GM19099 (cell line): Measurements from ENCODE around the gene COL20A1.

Source experiments
- POLR2A ChIP-seq: IDR thresholded peaks from 3 replicates; pipeline ENCODE4 v1.6.1; 2011; ENCODE audit warnings: low read depth; ENCODE audit not compliant: insufficient read length; ENCODE audit errors: extremely low read depth

Gene COL20A1

DNA sequence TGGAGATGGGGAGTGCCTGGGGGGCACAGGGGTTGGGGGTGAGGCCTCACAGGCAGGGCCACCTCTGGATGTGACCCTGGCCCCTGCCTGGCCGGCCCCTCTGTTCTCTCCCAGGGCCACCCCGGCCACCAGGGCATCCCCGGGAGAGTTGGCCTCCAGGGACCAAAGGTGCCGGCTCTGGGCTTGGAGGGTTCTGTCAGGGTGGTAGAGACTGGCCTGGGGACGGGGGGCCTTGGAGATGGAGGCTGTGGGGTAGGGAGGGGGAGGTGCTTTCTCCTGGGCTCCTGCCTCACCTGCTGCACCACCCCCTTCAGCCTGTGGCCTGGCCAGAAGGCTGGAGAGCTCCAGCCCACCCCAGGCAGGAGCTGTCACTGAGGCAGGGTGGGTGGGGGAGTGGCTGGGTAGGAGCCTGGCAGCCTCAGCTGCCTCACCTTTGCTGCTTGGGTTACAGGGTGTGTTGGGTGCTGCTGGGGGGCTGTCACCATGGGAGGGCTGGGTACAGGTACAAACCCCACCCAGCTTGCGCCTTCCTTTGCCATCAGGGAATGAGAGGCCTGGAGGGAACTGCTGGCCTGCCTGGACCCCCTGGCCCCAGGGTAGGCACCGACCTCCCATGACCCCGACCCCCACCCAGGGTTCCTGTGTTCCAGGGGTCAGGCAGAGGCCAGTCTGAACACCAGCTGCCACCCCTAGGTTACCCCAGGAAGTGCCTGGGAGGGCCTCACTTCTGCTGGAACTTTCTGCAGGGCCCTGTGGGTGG lies 32.7 kb downstream of the COL20A1 start:
- no peak for TF ChIP-seq POLR2A

GRCh38 chr20:63326314-63327230 lies 33.6 kb downstream of the COL20A1 start:
- no peak for TF ChIP-seq POLR2A

GRCh38 chr20:63327231-63327745 lies 34.3 kb downstream of the COL20A1 start:
- TF ChIP-seq POLR2A: no peak

DNA sequence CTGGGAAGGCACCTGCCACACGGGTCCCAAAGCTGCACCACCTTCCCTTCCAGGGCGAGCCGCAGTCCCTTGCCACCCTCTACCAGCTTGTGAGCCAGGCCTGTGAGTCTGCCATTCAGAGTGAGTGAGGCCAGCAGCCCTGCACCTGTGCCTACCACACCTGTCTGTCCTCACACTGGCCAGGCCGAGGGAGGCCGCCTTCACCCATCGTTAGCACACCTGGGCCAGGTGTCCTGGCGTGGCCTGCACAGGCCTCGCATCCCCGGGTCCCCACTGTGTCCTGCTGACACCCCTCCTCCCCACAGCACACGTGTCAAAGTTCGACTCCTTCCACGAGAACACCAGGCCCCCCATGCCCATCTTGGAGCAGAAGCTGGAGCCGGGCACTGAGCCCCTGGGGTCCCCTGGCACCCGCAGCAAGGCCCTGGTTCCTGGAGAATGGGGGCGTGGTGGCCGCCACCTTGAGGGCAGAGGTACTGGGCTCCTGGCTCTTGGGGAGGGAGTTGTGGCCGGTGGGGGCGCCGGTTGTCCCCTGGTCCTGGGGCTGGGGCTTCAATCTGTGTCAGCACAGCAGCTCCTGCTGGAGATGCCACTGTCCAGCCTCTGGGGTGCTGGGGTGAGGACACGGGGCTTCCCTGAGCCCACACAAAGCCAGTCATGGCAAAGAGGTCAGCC lies 35.2 kb downstream of the COL20A1 start:
- TF ChIP-seq POLR2A: no peak

- no peak for TF ChIP-seq POLR2A
Measured at GRCh38 chr20:63328718-63329275, 35.8 kb downstream of the COL20A1 start.

- no peak for TF ChIP-seq POLR2A
Measured at GRCh38 chr20:63329331-63330083, 36.5 kb downstream of the COL20A1 start.

GRCh38 chr20:63330084-63330760 lies 37.2 kb downstream of the COL20A1 start:
- no peak for TF ChIP-seq POLR2A

DNA sequence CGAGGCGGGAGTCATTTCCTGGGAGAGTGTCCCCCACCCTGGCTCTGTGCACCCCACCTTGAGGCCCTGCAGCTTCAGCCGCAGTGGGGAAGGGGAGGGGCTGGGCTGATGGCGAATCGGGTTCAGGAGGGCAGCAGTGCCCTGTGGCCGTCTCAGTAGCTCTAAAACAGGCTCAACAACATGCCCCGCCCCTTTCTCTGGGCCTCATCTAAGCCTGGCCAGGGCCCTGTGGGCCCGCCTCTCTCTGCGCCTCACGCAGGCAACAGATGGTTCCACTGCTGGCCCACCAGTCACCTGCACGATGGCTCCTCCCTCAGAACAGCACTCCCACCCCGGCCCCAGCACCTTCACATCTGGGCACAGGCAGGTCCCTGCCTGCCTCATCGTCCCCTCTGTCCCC lies 38.0 kb downstream of the COL20A1 start:
- TF ChIP-seq POLR2A: no peak

DNA sequence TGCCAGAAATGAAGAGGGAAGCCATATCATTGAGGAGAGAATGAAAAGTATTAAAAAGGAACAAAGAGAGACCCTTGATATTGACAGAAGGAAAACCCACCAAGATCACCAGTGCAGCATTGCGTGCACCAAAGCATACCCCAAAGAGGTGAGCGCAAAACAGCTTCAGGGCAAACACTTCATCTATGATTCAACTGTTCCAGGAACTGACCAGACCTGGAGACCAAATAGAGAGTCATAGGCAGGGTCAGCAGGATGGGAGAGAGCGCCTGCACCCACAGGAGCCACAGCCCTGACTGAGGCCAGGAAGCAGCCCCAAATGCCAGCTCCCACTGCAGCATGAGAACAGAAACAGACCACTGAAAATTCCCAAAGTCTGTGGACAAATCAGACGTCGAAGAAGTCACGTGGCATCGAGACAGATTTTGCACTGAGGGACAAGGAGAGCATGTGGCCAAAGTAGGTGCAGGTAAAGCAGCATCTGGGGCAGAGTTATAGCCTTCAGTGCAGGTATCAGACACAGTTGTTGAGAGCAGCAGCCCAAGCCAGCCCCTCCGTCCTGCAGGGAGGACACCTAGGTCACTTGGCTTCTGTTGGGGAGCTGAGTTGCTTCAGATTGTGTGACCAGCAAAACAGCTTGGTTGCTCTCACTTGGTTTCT lies 38.9 kb downstream of the COL20A1 start:
- TF ChIP-seq POLR2A: no peak

DNA sequence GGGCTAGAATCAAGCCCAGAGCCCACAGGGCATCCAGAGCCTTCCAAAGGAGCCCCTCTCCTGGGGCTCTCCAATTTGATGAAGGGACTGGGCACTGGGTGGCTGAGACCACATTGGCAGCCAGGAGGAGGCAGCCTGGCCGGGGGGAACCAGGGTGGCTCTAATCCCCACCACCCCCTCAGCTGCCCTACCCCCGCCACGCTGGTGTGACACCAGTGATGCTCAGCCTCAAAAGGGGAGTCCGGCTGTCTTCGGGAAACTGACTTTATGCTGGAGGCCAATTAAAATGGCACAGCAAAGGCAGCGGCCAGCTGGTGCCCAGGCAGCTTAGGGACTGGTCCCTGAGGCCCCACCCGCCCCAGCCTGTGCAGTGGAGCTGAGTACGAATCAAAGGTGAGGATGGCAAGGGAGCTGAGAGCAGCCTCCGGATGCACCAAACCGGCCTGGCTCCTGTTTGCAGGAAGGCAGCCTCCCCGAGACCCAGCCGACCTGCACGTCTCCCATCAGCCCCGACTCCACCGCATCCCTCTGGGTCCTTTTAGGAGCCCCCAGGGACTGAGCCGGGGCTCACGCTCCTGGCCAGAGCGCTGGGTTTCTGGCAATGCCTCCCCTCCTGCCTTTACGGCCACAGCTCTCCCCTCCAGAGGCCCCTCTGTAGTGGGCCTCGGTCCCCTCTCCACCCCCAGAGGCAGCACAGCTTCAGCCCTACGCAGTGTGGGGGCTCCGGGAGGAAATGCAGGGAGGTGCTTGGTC lies 39.7 kb downstream of the COL20A1 start:
- no peak for TF ChIP-seq POLR2A

DNA sequence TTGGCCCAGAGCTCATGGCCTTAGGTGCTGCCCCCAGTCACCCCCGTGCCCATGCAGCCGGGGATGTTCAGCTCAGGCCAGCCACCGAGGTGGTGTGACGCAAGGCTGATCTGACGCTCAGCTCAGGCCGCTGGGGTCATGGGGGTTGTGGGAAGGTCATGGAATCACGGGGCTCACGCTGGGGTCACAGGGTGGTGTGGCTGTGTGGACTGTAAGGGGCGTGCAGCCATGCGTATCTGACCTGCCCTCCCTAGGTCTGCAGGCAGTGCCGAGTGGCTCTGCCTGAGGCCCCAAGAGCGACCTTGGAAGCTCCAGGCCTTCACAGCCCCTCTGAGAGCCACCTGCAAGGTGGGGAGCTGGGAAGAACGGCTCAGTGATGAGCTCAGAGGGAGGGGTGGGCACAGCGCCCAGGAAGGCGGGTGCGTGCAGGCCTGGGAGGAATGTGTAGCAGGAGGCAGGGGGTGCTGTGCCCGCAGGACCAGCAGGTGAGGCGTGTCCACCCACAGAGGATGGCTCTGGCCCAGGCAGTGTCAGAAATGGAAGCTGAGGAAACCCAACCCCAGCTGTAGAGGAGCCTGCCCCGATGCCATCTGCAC lies 40.4 kb downstream of the COL20A1 start:
- TF ChIP-seq POLR2A: no peak

- TF ChIP-seq POLR2A: no peak
Measured at GRCh38 chr20:63334356-63334755, 41.4 kb downstream of the COL20A1 start.
